CD4-positive, alpha-beta T cell (primary cell): ENCODE measurements around the gene MYO15A. TPM values are rescaled to one million over a fixed set of nuclear protein-coding genes. Genes with fewer than 3 reads are reported as not detected.

ENCODE experiments used
- ATAC-seq: fragments of 200-7000 bp; cut with Tn5 transposase; one replicate; pipeline ENCODE4 v1.10.0; 2022; ENCODE audit warnings: mild to moderate bottlenecking; ENCODE audit not compliant: poor library complexity
- CTCF ChIA-PET: fragments of 350-600 bp; sonication (Branson Sonifier 250); formaldehyde crosslinking; loops from one replicate; lab custom pipeline; 2021; ENCODE audit warnings: antibody characterized with exemption, inconsistent platforms; lab: Charles Lee
- POLR2A ChIA-PET: fragments of 350-600 bp; sonication (Branson Sonifier 250); formaldehyde crosslinking; loops from one replicate; lab custom pipeline; 2021; ENCODE audit warnings: antibody characterized with exemption, inconsistent platforms; lab: Charles Lee
- DNase-seq, 14 experiments: peaks; one replicate each; pipeline ENCODE4 v3.0.0-alpha.2; 2013 to 2020; ENCODE audit warnings: mixed read lengths in 2 of 14
- H3K27ac ChIP-seq, 2 donors: one replicate each; pipeline versions ENCODE4 v1.5.1 to v1.7.0; 2013; ENCODE audit warnings: low read length in 2 of 2, low read depth in 1 of 2, mild to moderate bottlenecking in 1 of 2
- H3K27me3 ChIP-seq, 2 experiments: 1 replicate in 1 of 2; 2 replicates in 1 of 2; pipeline versions ENCODE4 v1.6.1 to v1.7.0; 2013; ENCODE audit warnings: low read length in 2 of 2, control low read depth in 1 of 2, mild to moderate bottlenecking in 1 of 2, moderate library complexity in 1 of 2; ENCODE audit not compliant: insufficient read depth in 2 of 2, control insufficient read depth in 1 of 2
- H3K36me3 ChIP-seq: one replicate; pipeline ENCODE4 v1.6.1; 2013; ENCODE audit warnings: low read length, control low read depth; ENCODE audit not compliant: insufficient read depth
- H3K4me1 ChIP-seq: one replicate; pipeline ENCODE4 v1.6.1; 2013; ENCODE audit warnings: low read length, control low read depth; ENCODE audit not compliant: insufficient read depth
- H3K4me3 ChIP-seq: one replicate; pipeline ENCODE4 v1.5.1; 2013; ENCODE audit warnings: mild to moderate bottlenecking, low read length, moderate library complexity
- H3K9me3 ChIP-seq, 2 experiments: 1 replicate in 1 of 2; 2 replicates in 1 of 2; pipeline versions ENCODE4 v1.6.1 to v1.7.0; 2013; ENCODE audit warnings: low read length in 2 of 2, mild to moderate bottlenecking in 2 of 2, control low read depth in 1 of 2, moderate library complexity in 1 of 2; ENCODE audit not compliant: control insufficient read depth in 1 of 2, insufficient read depth in 1 of 2
- H3K27ac Mint-ChIP-seq: one replicate; pipeline ENCODE4 v1.8.0; 2020; ENCODE audit warnings: mixed read lengths
- H3K27me3 Mint-ChIP-seq: one replicate; pipeline ENCODE4 v1.8.0; 2021; ENCODE audit warnings: mixed read lengths
- H3K36me3 Mint-ChIP-seq: one replicate; pipeline ENCODE4 v1.8.0; 2021; ENCODE audit warnings: low read depth, mixed read lengths
- H3K4me1 Mint-ChIP-seq: one replicate; pipeline ENCODE4 v1.8.0; 2021; ENCODE audit warnings: low read depth, mixed read lengths
- H3K4me3 Mint-ChIP-seq: one replicate; pipeline ENCODE4 v1.8.0; 2020; ENCODE audit warnings: mild to moderate bottlenecking, mixed read lengths
- H3K9me3 Mint-ChIP-seq: one replicate; pipeline ENCODE4 v1.8.0; 2020; ENCODE audit warnings: mixed read lengths
- intact Hi-C, 2 experiments: fragments of 100-400 bp; cut with DNase I in 1 of 2; cut with micrococcal nuclease in 1 of 2; formaldehyde crosslinking; loops; one replicate each; pipeline versions ENCODE4 v1.15.1 to v1.9.0; 2023 to 2025; cut with DNase I, micrococcal nuclease
- total RNA-seq, 174 experiments: library from RNA in 2 of 174; stranded (reverse) in 2 of 174; gene quantifications; one replicate each; pipeline ENCODE4 v1.2.3 and lab custom pipeline; 2021 to 2026
- TF ChIP-seq, protein P1 (sequence below): fragments of 200-600 bp; IDR thresholded peaks from one replicate; pipeline ENCODE4 v1.8.0; 2022; ENCODE audit warnings: antibody characterized with exemption, mild to moderate bottlenecking

Gene MYO15A
- total RNA-seq, 2 experiments from 2014 or later = 1.2 to 1.6 TPM

DNA sequence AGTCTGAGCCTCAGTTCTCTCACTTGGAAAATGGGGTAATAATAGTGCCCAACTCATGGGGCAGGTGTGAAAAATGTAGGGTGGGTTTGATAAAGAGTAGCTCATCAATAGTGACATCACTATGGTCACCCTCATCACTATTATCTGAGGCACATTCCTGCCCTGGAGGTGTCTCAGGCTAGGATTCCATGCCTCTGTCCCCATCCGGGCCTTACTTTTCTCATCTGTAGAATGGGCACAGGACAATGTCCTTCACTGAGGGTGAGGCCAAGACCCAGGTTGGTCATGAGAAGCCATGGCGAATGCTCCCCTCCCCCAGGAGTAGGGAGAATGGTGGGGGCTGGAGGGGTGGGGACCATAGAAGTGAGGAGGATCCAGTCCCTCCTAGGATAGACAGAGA is 30.5 kb downstream of the MYO15A start:
- Mint-ChIP-seq H3K9me3 (no peaks in the 10 kb centered on the region), H3K4me1 (peaks cover 5% of the 10 kb centered on the region), H3K36me3 (no peaks in the 10 kb centered on the region), H3K27ac (no peak overlapping the region), H3K27me3 (peaks cover 5% of the 10 kb centered on the region), H3K4me3 (no peak overlapping the region)
- intact Hi-C loops = loop anchor here in 1 of 2 experiments (1.0 kb wide), 1 partner anchor 45 kb away; no protein-coding TSS in a partner anchor
- ChIA-PET CTCF (no interaction called here), POLR2A (no interaction called here)
- ATAC-seq (no peak), DNase-seq (no peak)
- no peak overlapping the region for H3K4me3 ChIP-seq
- TF ChIP-seq, protein P1, sequence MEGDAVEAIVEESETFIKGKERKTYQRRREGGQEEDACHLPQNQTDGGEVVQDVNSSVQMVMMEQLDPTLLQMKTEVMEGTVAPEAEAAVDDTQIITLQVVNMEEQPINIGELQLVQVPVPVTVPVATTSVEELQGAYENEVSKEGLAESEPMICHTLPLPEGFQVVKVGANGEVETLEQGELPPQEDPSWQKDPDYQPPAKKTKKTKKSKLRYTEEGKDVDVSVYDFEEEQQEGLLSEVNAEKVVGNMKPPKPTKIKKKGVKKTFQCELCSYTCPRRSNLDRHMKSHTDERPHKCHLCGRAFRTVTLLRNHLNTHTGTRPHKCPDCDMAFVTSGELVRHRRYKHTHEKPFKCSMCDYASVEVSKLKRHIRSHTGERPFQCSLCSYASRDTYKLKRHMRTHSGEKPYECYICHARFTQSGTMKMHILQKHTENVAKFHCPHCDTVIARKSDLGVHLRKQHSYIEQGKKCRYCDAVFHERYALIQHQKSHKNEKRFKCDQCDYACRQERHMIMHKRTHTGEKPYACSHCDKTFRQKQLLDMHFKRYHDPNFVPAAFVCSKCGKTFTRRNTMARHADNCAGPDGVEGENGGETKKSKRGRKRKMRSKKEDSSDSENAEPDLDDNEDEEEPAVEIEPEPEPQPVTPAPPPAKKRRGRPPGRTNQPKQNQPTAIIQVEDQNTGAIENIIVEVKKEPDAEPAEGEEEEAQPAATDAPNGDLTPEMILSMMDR = no peak
- no peaks in the 10 kb centered on the region for H3K36me3 ChIP-seq
- H3K9me3 ChIP-seq = no peaks in the 10 kb centered on the region
- H3K27me3 ChIP-seq = no peaks in the 10 kb centered on the region
- H3K4me1 ChIP-seq = peaks cover 9% of the 10 kb centered on the region
- no peak overlapping the region for H3K27ac ChIP-seq

DNA sequence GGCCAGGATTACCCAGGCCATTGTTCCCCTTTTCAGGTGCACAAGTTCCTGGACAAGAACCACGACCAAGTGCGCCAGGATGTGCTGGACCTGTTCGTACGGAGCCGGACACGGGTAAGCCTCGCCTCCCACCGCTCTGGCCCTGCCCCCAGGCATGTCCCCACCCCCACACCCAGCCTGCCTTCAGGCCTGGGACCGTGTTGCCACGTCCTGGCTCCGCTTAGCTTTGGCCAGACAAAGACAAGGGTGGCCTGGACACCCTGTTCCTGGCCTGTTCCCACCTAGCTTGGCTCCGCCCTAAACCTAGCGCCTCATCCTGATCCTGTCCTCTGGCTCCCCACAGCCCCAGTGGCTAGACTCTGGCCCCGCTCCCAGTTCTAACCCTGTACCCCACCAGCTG is 30.9 kb downstream of the MYO15A start:
- TF ChIP-seq, protein P1 = no peak
- H3K9me3 Mint-ChIP-seq = no peaks in the 10 kb centered on the region
- CTCF ChIA-PET = no interaction called here
- H3K27ac Mint-ChIP-seq = no peak overlapping the region
- Histone ChIP-seq H3K36me3 (no peaks in the 10 kb centered on the region), H3K27ac (no peak overlapping the region), H3K27me3 (no peaks in the 10 kb centered on the region), H3K4me1 (peaks cover 9% of the 10 kb centered on the region), H3K4me3 (no peak overlapping the region), H3K9me3 (no peaks in the 10 kb centered on the region)
- no peak overlapping the region for H3K4me3 Mint-ChIP-seq
- ATAC-seq (no peak), DNase-seq (no peak)
- H3K4me1 Mint-ChIP-seq = peaks cover 5% of the 10 kb centered on the region
- intact Hi-C loops = loop anchor here in 1 of 2 experiments (1.0 kb wide), 1 partner anchor 45 kb away; no protein-coding TSS in a partner anchor
- POLR2A ChIA-PET = no interaction called here
- H3K36me3 Mint-ChIP-seq = no peaks in the 10 kb centered on the region
- H3K27me3 Mint-ChIP-seq = peaks cover 5% of the 10 kb centered on the region

DNA sequence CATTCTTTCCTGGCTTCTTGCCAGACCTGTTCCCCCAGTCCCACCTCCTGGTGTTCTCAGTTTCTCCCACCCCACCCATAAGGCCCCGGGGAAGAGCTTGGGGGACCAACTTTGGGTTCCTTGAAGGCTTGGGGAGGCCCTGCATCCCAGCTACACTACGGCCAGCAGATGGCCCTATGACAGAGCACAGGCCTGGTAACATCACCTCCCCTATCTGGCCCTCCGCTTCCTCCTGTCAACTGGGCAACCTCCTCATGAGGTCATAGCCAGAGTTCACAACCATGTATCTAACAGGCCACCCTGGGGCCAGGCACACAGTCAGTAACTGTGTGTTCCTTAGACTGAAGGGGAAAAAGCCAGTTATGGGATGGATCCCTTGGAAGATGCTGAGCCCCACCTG is 31.4 kb downstream of the MYO15A start:
- no peak overlapping the region for H3K4me3 Mint-ChIP-seq

More for the DNA sequence above, 31.4 kb downstream of the MYO15A start:
- intact Hi-C loops = loop anchor here (1.0 to 5.0 kb wide), 4 partner anchors 21 to 77 kb away; no protein-coding TSS in a partner anchor
- H3K27ac ChIP-seq = no peak overlapping the region
- peaks cover 9% of the 10 kb centered on the region for H3K4me1 ChIP-seq
- H3K27me3 ChIP-seq = no peaks in the 10 kb centered on the region
- DNase-seq = no peak
- H3K27ac Mint-ChIP-seq = no peak overlapping the region
- TF ChIP-seq, protein P1 = no peak
- no peaks in the 10 kb centered on the region for H3K9me3 Mint-ChIP-seq
- ChIA-PET CTCF (no interaction called here), POLR2A (no interaction called here)
- H3K9me3 ChIP-seq = no peaks in the 10 kb centered on the region
- H3K36me3 Mint-ChIP-seq = no peaks in the 10 kb centered on the region
- peaks cover 5% of the 10 kb centered on the region for H3K4me1 Mint-ChIP-seq
- no peaks in the 10 kb centered on the region for H3K36me3 ChIP-seq
- H3K4me3 ChIP-seq = no peak overlapping the region
- ATAC-seq = no peak
- peaks cover 5% of the 10 kb centered on the region for H3K27me3 Mint-ChIP-seq
